GM18526 (cell line): Measurements from ENCODE around the gene ARID4B.

Experiments
- POLR2A ChIP-seq: IDR thresholded peaks from 3 replicates; pipeline ENCODE4 v1.6.1; 2011; ENCODE audit not compliant: insufficient read length; ENCODE audit errors: extremely low read depth

ARID4B gene

GRCh38 chr1:235289859-235290739 lies 37.9 kb downstream of the ARID4B start:
- no peak for TF ChIP-seq POLR2A

GRCh38 chr1:235287208-235287882 lies 40.6 kb downstream of the ARID4B start:
- TF ChIP-seq POLR2A, result no peak

- no peak for TF ChIP-seq POLR2A
Observed at GRCh38 chr1:235286667-235287066, 41.3 kb downstream of the ARID4B start.

- no peak for TF ChIP-seq POLR2A
Observed at GRCh38 chr1:235284231-235284769, 43.7 kb downstream of the ARID4B start.

DNA sequence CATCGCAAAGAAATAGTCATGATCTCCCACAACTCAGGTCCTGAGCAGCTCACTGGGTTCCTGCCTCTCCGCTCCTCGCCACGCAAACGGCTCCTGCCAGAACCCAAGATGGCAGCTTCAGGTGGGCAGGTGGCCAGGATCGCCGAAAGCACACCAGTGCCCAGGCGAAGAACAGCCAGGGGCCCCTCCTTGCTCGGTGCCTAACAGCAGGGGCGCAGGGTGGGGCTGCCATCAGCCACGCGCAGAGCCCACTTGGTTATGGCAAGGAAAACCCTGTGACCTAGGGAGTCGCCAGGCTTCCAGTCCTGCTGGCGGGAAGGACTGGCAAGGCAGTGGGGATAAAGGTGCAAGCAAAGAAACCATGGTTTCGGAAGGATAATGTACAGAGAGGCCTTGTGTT lies 47.5 kb downstream of the ARID4B start:
- TF ChIP-seq POLR2A, result no peak

- TF ChIP-seq POLR2A, result no peak
Observed at GRCh38 chr1:235279694-235280093, 48.3 kb downstream of the ARID4B start.

DNA sequence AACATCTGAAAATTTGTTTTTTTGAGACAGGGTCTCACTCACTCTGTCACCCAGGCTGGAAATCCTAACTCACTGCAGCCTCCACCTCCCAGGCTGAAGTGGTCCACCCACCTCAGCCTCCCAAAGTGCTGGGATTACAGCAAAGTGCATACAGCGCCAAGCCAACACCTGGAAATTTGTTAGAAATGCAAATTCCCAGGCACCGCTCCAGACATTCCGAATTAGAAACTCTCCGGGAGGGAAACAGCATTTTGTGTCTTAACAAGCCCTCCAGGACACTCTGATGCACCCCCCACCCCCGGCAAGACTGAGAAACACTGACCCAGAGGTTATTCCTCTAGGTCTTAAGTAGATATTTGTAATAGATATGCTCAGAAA lies 49.1 kb downstream of the ARID4B start:
- TF ChIP-seq POLR2A, result no peak

- TF ChIP-seq POLR2A, result no peak
Observed at GRCh38 chr1:235278233-235278914, 49.6 kb downstream of the ARID4B start.

DNA sequence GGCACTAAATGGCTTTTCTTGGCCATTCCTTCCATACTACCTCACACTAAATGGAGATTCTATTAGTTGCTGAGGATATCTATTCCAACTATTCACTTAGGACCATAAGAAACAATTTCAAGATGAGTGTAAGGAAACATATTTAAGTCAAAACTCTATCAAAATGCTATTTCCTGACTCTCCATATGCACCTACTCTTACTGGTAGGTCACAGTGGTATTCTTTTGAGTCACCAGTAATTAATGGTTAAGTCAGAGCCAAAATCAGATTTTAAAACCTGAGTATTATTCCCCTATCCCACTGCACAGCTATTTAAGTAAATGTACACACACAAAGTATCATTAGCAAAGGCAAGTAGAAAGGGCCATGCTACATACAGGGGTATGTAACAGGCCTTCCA lies 50.3 kb downstream of the ARID4B start:
- no peak for TF ChIP-seq POLR2A

GRCh38 chr1:235275836-235276235 lies 52.1 kb downstream of the ARID4B start:
- no peak for TF ChIP-seq POLR2A

DNA sequence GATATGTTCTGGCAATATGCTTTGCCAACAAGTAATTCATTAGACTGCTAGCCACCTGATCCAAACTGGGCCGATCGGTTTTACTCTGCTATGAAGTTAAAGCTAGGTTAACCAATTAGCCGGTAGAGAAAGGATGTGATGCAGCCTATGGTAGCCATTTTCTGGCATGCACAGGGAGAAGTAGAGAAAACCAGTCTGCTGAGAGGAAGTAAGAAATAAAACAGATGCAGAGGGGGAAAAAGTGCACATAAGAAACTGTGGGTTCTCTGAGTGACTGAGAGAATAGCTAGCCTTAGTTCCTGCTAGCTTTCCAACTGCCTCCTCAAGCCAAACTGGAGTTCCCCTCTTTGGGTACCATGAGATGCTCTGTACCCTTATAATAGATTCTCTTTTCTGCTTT lies 52.8 kb downstream of the ARID4B start:
- no peak for TF ChIP-seq POLR2A

DNA sequence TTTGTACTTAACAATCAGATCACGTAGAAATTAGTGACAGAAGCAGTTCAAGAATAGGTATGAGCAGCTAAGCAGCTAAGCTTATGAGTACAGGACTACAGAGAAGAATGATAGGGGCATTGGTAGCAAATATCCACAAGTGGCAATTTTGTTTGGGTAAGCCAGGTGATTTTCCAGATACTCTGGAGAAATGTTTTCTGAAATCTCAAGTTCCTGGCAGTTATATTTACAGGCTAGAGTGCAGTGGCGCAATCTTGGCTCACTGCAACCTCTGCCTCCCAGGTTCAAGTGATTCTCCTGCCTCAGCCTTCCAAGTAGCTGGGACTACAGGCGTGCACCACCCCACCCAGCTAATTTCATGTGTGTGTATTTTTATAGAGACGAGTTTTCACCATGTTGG lies 55.1 kb downstream of the ARID4B start:
- no peak for TF ChIP-seq POLR2A

- TF ChIP-seq POLR2A, result no peak
Observed at GRCh38 chr1:235270625-235271024, 57.4 kb downstream of the ARID4B start.

GRCh38 chr1:235268379-235269125 lies 59.4 kb downstream of the ARID4B start:
- TF ChIP-seq POLR2A, result no peak

GRCh38 chr1:235266967-235267366 lies 61.0 kb downstream of the ARID4B start:
- no peak for TF ChIP-seq POLR2A
